ENCODE measurements around the gene TCERG1L.

TCERG1L gene

DNA sequence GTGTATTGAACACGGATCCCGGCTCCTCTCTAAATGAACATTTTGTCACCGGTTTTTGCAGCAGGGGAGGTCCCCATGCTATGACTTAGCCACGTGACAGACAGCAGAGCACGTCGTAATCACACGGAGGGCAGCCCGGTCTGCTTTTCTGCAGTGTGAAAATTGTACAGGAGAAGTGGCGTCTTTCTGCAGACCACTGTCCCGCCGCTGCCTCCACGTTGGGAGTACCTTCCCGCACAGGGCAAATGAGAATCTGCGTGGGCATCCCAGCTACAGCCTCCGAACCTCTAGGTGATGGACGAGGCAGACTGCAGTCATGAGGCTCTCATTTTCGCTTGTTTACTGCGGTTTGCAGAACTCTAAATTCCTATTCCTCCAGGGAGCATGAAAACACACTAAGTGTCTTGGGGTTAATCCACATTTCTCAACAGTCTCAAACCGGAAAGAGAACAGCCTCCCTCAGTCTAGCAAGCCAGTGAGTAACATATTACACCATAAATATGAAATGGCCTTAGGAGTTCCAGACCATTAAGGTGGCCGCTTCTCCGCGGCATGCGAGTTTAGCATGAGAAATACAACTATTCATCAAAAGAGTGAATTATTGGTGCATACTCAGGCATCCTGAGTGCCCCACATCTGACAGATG, 89.8 kb downstream of the TCERG1L start:
- DNase-seq: no peak

- no peak for DNase-seq
These were observed 90.8 kb downstream of the TCERG1L start for GRCh38 chr10:131220601-131221171.

DNA sequence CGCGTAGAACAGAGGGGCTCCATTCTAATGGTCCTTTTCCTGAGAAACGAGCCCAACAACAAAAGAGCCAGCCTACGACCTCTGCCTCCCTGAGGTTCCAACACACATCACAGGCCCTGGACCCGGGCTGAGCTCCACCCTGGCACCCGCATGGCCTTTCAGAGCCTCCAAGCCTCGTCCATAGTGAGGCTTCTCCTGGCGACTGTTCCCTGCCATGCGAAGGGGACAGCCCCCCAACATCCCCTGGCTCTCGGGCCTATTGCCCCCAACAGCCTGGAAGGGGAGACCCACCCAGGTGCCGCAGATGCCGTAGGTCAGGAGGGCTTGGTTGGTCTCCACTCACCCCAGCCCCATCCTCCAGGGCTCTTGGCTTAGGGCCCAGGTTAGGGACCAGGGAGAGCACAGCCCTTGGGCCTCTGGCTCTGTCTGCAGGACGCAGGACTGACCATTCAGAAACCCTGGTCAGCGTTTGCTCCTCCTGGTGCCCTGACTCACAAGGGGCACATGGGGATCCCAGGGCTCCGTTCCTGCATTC, 91.5 kb downstream of the TCERG1L start:
- no peak for DNase-seq

DNA sequence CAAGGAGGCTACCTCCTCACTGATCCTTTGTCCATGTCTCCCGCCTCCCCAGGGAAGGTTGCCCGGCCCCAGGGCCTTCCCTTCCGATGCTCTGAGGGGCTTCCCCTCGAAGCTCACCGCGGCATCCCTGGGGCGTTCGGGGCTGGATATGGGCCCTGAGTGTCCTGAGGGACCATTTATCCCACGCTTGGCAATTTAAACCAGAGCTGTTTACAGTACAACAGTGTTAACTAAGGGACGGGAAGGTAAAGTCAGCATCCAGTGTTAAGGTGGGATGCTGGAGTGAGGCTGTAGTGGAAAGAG, 92.0 kb downstream of the TCERG1L start:
- DNase-seq: no peak

GRCh38 chr10:131218811-131219583, 92.5 kb downstream of the TCERG1L start:
- no peak for DNase-seq

DNA sequence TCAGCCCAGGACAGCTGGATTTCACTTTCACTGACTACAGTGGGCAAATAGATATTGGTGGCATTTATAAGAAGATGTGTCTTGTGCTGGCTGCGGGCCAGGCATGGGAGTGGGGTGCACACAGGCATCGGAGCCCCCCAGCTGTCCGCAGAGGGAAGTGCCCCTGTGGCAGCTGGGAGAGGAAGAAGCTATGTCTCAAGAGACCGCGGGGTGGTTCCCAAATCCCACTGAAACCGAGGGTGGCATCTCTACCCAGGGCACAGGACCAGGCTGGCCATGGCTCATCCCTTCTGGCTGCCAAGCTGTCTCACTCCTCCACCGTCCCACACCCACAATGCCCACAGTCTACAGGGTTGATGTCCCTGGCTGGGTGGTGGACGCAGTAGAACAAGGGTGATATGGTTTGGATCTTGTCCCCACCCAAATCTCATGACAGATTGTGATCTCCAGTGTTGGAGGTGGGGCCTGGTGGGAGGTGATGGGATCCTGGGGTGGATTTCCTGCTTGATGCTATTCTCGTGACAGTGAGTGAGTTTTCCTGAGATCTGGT, 94.8 kb downstream of the TCERG1L start:
- no peak for DNase-seq

DNA sequence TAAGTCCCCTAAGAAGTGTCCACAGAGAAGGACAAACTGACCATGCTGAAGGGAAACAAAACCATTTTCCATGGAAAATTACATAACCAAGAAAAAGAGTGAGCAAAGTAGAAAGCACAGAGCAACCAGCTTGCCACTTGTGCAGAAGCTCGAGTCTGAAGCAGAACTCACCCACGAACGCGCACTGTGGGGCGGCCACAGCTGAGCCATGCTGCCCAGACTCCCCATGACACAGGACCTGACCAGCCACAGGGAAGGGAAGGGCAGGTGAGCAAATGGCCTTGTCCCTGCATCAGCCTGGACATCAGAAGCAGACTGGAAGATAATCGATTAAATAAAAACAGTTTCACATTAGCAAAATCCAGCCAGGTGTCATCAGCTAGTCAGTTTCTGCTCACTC, 95.7 kb downstream of the TCERG1L start:
- no peak for DNase-seq

DNA sequence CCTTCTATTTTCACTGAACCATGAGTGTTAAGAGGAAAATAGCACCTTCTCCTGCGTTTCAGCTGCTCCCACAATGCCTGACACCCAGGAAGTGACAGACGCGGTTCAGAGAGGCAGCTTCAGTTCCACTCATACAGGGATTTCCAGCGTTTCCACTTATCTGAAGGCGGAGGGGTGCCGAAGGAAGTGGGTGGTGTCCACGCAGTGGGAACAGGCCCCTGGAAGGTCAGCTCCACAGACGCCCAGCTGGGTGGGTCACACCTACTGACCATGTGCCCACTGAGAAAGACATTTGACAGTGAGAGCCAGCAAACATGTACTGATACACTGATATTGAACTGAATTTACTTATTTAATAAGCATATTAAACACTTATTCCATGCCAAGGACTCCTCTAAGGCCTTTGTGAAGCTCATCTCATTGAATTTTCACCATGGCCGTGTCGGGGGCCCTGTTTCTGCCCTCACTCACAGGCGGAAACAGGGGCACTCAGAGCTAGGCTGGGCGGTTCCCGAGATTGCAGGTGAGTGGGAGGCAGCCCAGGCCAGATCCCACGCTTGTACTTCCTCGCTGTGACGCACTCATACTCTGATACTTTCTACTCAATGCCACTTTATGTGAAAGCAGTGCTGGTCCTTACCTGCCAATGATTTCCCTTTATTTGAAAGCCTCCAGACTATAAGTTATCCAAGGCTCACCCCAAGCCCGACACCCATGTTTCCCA, 96.8 kb downstream of the TCERG1L start:
- no peak for DNase-seq

DNA sequence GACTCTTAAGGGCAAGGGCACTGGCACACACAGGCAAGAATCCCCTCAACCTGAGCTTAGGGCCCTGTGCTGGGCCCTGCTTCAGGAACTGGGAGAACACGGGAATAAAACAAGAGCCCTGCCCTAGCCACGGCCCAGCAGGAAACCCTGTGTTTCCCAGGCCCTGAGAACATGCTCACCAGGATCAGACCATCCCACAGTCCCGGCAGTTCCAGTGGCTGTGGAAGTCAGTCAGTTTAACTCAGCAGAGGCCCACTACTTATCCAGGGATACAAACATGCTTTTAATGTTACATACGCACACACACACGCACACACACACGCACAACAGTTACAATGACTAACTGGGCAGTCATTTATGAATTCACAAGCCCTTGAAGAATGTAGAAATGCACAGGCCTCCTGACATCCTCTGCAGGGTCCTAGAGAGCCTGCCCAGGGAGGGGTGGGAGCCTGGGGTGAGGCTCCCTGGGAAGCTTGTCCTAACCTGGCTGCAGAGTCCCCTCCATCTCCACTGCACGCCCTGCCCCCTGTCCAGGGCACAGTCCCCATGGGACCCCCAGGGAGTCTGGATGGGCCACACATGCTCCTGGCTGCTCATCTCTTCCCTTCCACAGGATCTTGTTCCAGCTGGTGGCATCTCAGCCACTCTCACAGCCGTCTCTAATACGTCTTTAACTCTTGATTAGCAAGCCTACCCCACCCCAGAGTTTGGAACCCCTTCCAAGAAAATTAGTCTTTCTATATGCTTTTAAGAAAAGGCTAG, 97.6 kb downstream of the TCERG1L start:
- DNase-seq: no peak

- DNase-seq: no peak
These were observed 98.7 kb downstream of the TCERG1L start for GRCh38 chr10:131212763-131213325.

DNA sequence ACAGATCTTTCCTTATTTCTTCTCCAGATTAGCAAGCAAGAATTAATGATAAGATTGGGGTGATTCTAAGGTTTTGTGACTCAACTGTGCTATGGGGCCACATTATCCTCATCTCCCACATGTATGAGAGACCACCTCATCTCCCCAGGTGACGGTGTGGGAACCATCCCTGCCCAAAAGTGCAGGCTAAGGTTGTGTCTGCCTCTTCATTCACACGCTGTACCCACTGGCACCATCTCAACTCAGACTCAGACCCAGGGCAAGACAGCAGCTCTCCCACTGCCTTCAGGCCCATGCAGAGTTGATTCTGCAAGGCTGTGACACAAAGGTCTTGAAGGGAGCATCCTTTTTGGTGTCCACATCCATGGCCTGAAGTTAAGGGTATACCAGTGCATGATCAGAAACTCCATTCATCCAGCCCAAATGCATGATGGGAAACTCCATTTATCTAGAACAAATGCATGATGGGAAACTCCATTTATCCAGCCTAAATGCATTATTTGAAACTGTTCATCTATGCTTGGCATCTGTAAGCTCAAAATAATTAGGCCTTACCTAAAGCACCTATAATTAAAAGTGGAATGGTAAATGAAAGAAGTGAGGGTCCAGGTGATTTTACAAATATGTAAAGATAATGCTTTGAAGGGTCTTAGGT, 99.4 kb downstream of the TCERG1L start:
- no peak for DNase-seq

DNA sequence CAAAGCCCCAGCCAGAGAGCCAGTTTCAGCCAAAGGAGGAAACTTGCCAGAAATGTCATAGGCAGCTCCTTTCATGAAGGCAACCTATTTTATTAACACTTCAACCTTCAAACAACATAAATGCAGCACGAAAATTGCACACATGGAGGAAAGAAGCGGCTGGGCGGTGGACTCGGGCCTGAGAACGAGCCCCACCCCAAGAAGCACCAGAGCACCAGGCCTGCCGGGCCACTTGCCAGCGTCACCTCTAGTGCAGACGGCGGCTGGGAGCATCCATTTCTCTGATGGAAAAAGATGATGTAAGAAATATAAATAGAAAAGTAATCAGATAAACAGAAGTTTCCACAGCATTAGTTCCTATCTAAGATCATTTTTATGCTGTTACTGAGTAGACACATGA, 100.0 kb downstream of the TCERG1L start:
- no peak for DNase-seq

DNA sequence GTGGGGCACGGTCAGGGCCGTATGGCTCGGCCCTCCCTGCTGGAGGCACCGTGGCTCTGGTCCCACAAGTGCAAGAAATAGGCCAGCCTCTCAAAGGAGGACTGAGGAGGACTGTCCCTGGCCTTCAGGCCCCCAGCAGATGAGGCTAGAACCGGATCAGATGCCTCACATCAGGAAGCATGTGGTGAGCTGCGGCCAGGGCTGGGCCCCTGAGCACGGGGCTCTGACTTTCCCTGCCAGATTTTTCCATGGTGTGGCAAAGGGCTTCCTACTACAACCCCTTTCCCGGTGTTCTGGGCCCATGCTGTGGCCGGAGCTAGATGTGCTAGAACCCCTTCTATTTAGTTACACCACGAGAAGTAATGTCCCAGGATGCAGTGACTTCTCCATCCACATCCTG, 100.4 kb downstream of the TCERG1L start:
- DNase-seq: no peak

DNA sequence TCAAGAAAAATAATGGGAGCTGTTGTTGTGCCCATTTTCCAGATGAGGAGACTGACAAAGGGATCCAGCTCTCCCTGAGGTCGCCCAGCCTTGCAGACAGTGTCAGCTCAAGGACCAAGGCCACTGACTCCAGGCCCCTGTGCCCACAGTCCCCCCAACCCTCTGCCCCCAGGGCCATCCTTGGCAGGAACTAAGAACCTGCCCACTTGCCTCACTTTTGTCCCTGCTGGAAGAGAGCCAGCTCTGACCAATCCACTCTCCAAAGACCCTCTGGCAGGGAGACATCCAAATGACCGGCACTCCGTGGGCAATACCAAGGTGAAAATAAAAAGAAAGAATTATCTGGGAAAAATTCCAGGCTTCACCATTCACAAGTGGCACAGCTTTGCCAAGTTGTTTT, 101.3 kb downstream of the TCERG1L start:
- no peak for DNase-seq

DNA sequence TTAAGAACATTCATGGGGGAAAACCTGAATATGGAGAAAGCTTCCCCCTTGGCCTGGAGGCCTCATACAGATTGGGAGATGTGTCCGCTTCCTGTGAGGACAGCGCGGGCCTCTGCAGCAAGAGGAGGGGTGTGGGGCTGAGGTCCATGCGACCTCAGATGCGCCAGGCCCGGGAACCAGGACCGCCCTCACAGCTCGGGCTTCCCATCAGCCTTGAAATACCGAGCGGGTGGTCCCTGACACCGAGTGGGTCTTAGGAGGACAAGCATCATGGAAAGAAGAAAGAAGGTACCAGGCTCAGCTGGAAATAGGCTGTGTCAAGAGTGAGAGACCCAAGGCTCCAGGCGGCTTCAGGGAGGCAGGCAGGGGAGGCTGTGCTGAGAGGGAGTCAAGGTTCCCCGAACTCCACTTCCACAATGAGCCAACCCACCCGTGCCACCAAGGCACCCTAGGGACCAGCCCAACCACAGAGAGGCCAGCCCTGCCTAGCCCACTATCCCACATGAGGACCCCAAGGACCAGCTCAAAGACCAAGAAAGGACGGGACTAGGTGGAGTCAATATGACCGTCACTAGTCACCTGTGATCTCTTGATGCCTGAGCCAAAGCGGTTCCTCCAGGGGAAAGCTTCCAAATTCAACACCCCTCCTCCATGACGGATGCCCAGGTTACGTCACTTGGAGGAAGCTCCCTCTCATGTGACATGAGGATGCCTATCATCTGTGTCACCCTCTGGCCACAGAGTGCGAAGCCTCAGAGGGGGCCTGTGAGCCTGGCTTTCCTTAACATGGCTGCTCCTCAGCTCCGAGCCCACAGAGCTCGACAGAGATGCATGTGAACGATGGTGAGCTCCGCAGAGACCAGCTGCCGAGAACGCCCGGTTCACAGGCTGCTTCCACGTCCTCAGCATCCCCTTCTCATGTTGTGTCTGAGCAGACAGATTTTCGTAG, 103.7 kb downstream of the TCERG1L start:
- DNase-seq: no peak

GRCh38 chr10:131207176-131207575, 104.3 kb downstream of the TCERG1L start:
- no peak for DNase-seq

DNA sequence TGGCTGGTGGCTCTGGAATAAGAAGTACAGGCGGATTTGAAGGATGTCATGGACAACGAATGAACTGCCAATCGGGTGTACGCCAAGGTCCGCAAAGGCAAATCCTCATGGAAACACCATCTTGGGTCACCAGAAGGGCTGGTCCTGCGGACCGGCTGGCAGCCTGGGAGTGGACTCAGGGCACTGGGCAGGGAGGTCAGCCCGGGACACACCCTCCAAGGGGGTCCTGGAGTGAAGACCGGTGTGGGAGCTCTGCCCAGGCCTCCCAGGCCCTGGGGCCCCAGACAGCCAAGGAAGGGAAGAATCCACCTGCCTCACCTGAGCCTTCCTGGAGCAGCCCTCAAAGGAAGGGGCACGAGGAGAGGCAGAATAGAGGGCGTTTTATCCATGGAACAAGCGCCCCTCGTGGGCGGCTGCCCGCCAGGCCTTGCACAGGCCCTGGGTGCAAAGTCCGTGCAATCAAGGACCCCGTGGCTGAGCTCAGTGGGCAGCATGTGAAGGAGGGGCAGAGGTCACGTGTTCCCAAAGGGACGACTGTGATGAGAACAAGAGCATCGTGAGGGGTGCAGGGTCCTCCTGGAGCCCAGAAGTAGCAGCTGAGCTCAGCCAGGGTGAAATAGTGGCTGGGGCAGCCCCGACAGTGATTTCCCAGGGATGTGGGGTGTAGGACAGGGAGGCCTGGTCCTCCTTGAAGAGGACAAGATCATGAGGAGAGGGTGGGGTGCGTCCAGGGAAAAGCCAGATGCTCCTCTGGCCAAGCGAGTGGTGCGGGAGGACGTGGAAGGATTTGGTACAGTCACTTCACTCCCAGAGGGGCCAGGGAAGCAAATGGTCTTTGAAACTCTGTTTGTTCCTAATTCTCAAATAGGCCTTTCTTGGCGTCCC, 105.2 kb downstream of the TCERG1L start:
- no peak for DNase-seq

DNA sequence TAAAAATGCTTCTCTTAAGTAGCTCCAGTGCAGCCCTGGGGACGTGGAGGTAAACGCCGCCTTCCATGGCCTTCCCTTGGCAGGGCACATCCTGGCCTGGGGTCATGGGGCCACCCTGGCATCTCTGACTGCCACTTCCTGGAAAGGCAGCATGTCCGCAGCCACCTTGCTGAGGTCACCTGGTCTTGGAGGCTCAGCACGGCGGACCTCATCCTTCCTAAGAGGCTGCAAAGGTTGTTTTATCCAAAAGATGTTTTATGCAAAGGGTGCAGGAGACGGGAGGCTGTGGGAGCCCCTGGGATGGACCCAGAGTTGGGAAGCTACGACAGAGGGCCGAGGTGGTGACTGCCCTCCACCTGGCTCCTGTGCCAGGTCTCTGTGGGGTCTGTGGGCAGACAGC, 106.0 kb downstream of the TCERG1L start:
- DNase-seq: no peak

DNA sequence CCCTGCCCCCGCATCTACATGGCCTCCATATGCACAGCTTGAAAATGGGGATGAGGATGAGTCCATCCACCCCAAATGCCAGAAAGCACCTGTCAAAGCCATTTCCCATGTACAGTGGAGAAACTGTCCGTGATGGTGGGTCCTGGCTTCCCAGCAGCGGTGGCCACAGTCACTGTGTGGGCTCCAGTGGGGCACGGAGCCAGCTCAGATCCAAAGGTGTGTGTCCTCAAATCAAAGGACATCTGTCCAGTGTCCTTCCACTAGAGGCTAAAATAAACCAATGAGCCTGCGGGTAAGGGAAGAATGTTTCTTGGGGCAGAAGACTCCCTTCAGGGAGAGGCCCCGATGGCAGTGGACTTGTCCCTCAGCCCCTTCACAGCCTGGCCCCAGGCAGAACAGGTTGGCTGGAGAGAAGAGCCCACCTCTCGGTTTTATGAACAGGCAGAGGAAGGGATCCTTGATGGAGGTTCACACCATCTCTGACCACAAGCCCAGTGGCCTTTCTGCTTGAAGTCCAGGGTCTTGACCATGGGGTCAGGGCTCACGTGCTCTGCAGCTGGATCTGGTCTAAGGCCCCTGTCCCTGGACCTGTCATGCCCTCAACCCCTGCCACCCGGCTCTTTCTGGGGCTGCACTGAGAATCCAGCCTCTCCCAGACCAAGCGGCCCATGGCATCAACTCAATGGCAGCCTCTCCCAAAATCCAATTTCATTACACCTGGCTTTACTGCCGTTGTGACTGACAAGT, 106.9 kb downstream of the TCERG1L start:
- no peak for DNase-seq
